ENCODE measurements around the gene DNASE2B.
A peak's percentile ranks its signal among the peaks of the same experiment; 100 is the strongest.

DNASE2B gene

DNA sequence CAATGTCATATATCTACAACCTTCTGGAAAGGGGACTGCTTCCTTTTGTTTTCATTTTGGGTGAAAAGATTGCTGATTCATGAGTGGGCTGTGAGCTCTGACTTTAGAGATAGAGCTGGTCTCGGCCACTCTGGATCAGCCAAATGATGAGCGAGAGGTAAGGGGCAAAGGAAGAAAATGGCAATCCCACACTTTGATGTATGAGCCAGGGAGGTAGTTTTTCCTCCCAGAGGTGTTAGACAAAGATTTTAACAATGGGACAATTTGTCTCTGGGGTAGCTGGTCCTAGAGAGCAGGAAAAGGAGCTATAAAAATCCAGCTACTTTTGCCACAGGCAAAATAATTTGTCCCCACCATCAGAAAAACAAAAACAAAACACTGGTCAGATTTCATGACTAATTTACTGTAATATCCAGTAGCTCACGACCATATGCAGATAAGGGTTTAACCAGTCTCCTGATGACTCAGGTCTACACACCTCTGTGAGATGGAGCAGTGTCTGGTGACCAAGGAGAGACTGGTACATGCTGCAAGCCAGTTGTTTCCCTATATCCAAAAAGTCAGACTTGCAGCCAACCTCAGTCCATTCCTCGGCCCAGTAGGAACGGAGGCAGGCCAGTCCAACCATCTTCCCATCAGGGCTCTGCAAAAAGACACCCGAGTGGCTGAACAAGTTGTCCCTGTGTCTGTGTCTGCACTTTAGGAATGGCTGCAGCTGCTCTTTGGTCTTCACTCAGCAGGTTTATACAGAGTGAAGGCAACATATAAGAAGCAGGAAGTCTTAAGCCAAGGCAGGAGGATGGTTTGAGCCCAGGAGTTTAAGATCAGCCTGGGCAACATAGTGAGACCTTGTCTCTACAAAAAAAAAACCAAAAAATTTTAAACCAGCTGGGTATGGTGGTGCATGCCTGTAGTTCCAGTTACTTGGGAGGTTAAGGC, 29.2 kb downstream of the DNASE2B start:
- no peak overlapping the region for H3K4me3 ChIP-seq (ENCODE audit: low read depth, low read length)
- TF ChIP-seq, protein P1, sequence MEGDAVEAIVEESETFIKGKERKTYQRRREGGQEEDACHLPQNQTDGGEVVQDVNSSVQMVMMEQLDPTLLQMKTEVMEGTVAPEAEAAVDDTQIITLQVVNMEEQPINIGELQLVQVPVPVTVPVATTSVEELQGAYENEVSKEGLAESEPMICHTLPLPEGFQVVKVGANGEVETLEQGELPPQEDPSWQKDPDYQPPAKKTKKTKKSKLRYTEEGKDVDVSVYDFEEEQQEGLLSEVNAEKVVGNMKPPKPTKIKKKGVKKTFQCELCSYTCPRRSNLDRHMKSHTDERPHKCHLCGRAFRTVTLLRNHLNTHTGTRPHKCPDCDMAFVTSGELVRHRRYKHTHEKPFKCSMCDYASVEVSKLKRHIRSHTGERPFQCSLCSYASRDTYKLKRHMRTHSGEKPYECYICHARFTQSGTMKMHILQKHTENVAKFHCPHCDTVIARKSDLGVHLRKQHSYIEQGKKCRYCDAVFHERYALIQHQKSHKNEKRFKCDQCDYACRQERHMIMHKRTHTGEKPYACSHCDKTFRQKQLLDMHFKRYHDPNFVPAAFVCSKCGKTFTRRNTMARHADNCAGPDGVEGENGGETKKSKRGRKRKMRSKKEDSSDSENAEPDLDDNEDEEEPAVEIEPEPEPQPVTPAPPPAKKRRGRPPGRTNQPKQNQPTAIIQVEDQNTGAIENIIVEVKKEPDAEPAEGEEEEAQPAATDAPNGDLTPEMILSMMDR (IDR thresholded peaks at IDR 0.05; ENCODE audit: low read depth, low read length), result no peak

DNA sequence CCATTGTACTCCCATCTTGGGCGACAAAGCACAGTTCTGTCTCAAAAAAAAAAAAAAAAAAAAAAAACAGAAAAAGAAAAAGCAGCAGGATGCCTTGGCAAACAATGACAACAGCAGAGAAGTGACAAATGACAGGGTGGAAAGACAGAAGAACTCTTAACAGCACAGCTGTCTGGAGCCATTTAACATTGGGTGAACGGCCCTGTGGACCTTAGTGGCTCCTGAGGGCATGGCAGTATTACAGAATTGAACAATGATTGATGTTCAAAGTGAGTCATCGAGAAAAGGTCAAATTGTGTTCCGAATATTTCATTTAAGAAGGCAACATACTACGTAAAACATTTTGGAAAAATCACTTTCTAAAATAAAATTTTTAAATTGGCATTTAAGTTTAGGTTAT, 30.0 kb downstream of the DNASE2B start:
- H3K4me3 ChIP-seq (ENCODE audit: low read depth, low read length), result no peak overlapping the region
- TF ChIP-seq, protein P1 (IDR thresholded peaks at IDR 0.05; ENCODE audit: low read depth, low read length), result no peak

DNA sequence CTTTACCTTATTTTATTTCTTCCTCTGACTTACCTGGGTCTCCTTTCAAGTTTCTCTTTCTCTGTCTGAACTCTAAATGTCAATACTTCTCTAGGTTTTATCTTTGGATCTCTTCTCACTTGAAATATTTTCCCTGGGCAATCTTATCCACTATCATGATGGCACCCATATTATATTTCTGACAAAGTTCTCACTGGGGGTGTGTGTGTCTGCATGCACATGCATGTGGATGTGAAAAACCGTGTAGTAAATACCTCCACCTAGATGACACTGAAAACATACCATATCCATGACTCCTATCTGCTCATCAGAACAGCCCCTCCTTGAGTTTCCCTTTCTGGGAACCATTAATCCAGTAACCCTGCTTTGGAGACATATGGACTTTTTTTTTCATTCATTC, 30.9 kb downstream of the DNASE2B start:
- H3K4me3 ChIP-seq (ENCODE audit: low read depth, low read length), result no peak overlapping the region
- TF ChIP-seq, protein P1 (IDR thresholded peaks at IDR 0.05; ENCODE audit: low read depth, low read length), result no peak

DNA sequence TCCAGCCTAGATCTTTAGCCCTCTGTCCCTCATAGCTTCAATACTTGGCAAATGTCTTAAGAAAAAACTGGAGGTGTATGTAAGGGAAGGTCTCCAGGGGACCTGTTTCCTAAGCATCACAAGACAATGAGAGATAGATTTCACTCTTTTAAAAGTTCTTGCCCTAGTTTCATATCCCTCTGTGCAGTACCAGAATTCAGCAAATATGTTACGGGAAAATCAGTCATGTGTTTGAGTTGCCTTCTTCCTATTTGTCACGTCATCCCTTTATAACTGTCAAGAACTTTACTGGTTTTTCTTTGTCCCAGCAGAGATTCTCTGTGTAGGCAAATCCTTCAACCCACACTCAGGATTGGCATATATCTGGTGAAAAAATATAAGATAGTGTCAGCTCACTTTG, 32.3 kb downstream of the DNASE2B start:
- TF ChIP-seq, protein P1 (IDR thresholded peaks at IDR 0.05; ENCODE audit: low read depth, low read length), result no peak
- H3K4me3 ChIP-seq (ENCODE audit: low read depth, low read length), result no peak overlapping the region

DNA sequence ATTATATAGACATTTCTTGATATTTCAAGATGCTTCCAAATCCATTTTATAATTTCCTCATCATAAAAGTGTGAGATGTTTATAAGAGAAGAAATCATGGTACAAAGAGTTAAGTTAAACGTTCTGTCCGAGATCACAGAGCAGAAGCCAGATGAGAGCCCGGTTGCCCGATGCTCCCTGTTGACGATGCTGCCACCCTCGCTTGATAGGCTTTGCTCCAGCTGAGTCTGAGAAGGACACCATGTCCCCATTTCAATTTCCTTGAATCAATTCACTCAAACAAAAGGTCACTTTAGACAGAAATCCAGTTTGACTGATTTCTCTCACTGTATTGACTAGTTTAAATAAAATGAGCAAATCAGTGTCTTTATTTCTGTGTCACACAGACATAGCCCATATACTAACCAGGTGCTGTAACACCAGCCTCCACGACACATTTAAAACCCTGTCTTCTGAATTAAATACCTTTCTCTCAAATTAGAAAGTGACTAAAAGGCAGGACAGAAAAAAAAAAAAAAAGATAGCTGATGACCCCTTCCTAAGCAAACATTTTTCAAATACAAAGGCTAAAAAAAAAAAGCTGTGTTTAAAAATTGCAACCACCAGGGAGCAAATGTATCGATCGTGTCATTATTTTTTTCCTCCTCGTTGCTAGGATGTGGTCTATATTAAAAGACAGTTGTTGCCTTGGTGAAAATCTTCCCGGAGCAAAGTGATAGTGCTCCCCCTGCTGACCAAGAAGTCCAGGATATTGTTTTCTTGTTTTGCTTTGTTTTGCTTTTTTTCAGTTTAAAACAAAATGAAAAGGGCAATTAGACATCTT, 35.2 kb downstream of the DNASE2B start:
- TF ChIP-seq, protein P1 (IDR thresholded peaks at IDR 0.05; ENCODE audit: low read depth, low read length), result peak; percentile 41; the same call in 1 of the 2 replicates
- no peak overlapping the region for H3K4me3 ChIP-seq (ENCODE audit: low read depth, low read length)

DNA sequence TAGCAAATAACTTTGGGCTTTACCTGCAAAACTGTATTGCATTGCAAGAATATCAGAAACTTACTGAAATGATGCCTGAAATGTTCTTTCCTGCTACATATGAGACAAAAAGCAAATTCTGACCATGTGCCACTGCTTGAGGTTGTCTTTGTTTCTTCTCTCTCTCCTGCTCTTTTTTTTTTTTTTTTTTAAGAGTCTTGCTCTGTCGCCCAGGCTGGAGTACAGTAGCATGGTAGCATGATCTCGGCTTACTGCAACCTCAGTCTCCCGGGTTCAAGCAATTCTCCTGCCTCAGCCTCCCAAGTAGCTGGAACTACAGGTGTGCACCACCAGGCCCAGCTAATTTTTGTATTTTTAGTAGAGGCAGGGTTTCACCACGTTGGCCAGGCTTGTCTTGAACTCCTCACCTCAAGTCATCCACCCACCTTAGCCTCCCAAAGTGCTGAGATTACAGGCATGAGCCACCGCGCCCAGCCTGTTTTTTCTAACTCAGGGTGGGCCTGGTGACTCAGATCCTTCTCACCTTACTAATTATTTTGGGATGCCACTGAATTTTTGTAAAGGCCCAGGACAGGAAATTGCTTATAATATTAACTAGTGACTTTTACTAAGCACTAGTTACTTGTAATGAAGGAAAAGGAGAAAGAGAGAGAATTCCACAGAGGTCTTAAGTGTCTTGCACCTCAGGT, 35.9 kb downstream of the DNASE2B start:
- no peak overlapping the region for H3K4me3 ChIP-seq (ENCODE audit: low read depth, low read length)
- TF ChIP-seq, protein P1 (IDR thresholded peaks at IDR 0.05; ENCODE audit: low read depth, low read length), result no peak

Measured in WI38 (cell line).